Neutrophil (primary cell): ENCODE results near the gene SNX11.
A peak's percentile ranks its signal among the peaks of the same experiment; 100 is the strongest.

Experiments used
- H3K27ac ChIP-seq: fragments of 200-600 bp; sonication (generic); 2 replicates; pipeline ENCODE4 v1.5.1; 2016; ENCODE audit warnings: mild to moderate bottlenecking, moderate library complexity
- H3K27me3 ChIP-seq: fragments of 200-600 bp; sonication (generic); 2 replicates; pipeline ENCODE4 v1.6.0; 2016; ENCODE audit warnings: mild to moderate bottlenecking
- H3K36me3 ChIP-seq: fragments of 200-600 bp; sonication (generic); 2 replicates; pipeline ENCODE4 v1.5.1; 2017
- H3K4me1 ChIP-seq, 2 experiments: fragments of 200-600 bp in 1 of 2; sonication (generic) in 1 of 2; 1 replicate in 1 of 2; 2 replicates in 1 of 2; pipeline versions ENCODE4 v1.5.1 to v1.6.1; 2013 to 2016; ENCODE audit warnings: low read depth in 1 of 2, low read length in 1 of 2, mild to moderate bottlenecking in 1 of 2, moderate library complexity in 1 of 2; ENCODE audit not compliant: control insufficient read depth in 1 of 2, insufficient read depth in 1 of 2
- H3K4me3 ChIP-seq, 2 experiments: fragments of 200-600 bp in 1 of 2; sonication (generic) in 1 of 2; 1 replicate in 1 of 2; 2 replicates in 1 of 2; pipeline ENCODE4 v1.5.1; 2013 to 2016; ENCODE audit warnings: low read depth in 1 of 2, low read length in 1 of 2, mild to moderate bottlenecking in 1 of 2, moderate library complexity in 1 of 2
- H3K9me3 ChIP-seq: fragments of 200-600 bp; sonication (generic); 2 replicates; pipeline ENCODE4 v1.5.1; 2016
- TF ChIP-seq, protein P1 (sequence below): fragments of 200-600 bp; sonication (generic); IDR thresholded peaks from 2 replicates; pipeline ENCODE4 v1.5.1; 2016; ENCODE audit warnings: antibody characterized with exemption

The SNX11 gene

DNA sequence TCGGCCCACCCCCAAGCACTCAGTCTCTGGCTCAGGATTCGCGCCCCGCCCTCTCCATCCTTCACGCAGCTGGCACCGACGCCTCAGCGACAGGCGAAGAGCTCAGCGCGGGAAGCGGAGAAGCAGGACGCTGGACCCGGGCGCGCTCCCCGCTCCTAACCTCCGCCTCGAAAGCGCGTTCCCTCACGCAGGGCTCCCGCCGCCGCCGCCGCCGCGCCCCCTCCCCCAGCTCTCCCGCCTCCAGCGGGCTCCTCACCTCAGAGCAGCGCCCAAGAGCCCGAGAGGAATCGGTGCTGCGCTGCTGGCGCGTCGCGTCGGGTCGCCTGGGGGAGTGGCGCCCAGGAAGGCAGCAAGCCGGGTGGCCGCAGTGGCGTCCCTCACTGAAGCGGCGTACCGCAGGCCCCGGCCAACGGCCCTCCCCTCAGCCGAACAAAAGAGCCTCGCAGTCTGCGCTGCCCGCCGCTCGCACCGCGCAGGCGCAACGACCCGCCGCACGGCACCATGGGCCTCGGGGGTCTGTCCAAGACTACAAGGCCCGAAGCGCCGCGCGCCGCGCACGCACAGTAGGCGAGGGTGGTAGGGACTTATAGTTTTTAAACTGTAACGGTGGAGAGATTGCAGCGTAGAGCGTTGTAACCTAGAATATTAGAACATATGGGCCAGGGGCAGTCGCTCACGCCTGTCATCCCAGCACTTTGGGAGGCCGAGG is 6.4 kb upstream of the SNX11 start, which contains the start of gene CBX1:
TSS of gene CBX1 (minus strand) at position 467 of the 709 bp plus-strand sequence. CDS start 24,474 bp downstream, outside the sequence.
- Histone ChIP-seq H3K36me3 (no peaks in the 10 kb centered on the region), H3K4me3 (peak within 1 kb of the TSS; percentile 83 to 87), H3K27ac (peak within 1 kb of the TSS; percentile 86), H3K27me3 (no peaks in the 10 kb centered on the region), H3K4me1 (peaks cover 57 to 58% of the 10 kb centered on the region in 2 experiments), H3K9me3 (no peaks in the 10 kb centered on the region)
- TF ChIP-seq, protein P1, sequence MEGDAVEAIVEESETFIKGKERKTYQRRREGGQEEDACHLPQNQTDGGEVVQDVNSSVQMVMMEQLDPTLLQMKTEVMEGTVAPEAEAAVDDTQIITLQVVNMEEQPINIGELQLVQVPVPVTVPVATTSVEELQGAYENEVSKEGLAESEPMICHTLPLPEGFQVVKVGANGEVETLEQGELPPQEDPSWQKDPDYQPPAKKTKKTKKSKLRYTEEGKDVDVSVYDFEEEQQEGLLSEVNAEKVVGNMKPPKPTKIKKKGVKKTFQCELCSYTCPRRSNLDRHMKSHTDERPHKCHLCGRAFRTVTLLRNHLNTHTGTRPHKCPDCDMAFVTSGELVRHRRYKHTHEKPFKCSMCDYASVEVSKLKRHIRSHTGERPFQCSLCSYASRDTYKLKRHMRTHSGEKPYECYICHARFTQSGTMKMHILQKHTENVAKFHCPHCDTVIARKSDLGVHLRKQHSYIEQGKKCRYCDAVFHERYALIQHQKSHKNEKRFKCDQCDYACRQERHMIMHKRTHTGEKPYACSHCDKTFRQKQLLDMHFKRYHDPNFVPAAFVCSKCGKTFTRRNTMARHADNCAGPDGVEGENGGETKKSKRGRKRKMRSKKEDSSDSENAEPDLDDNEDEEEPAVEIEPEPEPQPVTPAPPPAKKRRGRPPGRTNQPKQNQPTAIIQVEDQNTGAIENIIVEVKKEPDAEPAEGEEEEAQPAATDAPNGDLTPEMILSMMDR, result peak; percentile 9

DNA sequence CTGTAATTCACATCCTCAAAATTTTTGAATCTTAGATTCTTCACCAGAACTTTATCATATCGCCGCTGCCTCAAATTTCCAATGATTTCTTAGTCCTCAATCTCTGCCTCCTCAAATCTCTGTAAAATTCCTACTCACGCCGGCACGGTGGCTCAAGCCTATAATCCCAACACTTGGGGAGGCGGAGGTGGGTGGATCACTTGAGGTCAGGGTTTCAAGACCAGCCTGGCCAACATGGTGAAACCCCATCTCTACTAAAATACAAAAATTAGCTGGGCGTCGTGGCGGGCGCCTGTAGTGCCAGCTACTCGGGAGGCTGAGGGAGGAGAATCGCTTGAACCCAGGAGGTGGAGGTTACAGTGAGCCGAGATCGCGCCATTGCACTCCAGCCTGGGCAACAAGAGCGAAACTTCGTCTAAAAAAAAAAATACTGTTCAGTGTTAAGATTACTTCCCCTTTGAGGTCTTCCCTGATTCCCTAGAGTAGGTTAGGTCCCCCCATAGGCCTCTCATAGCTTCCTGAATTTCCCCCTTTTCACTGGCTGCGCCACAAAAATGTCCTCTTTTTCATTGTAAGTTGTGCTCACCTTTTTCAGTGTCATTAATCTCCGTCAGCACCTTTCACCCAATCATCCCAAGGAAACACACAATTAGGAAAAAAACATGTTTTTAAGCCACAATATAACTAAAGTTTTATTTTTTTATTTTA is 5.4 kb upstream of the SNX11 start:
- no peaks in the 10 kb centered on the region for H3K27me3 ChIP-seq
- H3K27ac ChIP-seq, result peak overlapping the region; percentile 86
- TF ChIP-seq, protein P1, result no peak
- H3K4me1 ChIP-seq, result peaks cover 67 to 68% of the 10 kb centered on the region in 2 experiments
- H3K4me3 ChIP-seq, result peak overlapping the region; percentile 83 to 87
- H3K36me3 ChIP-seq, result no peaks in the 10 kb centered on the region
- no peaks in the 10 kb centered on the region for H3K9me3 ChIP-seq

DNA sequence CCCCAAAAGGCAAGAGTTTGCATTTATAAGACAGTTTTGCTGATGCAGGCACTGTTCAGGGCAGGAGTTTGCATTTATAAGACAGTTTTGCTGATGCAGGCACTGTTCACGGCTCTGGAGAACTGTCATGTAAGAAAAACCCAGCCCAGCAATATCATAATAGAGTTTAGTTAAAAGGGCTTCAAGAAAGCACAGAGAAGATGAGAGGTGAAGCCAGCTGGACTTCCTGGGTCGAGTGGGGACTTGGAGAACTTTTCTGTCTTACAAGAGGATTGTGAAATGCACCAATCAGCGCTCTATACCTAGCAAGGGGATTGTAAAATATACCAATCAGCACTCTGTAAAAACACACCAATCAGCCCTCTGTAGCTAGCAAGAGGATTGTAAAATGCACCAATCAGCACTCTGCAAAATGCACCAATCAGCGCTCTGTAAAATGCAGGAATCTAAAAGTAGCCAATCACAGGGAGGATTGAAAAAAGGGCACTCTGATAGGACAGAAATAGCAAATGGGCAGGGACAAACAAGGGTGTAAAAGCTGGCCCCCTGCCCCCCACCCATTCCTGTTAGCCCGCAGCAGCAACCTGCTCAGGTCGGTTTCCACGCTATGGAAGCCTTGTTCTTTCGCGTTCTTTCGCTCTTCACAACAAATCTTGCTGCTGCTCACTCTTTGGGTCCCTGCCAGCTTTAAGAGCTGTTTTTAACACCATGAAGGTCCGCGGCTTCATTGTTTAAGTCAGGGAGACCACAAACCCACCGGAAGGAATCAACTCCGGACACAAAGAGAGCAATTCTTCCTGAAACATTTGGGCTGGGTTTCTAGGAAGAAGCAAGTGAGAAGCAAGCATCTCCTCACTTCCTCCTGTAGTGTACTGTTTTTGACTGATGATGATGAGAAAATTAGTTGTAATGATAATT is 4.5 kb upstream of the SNX11 start:
- Histone ChIP-seq H3K27me3 (no peaks in the 10 kb centered on the region), H3K27ac (peak overlapping the region; percentile 86), H3K36me3 (no peaks in the 10 kb centered on the region), H3K4me3 (peak overlapping the region; percentile 12 to 25), H3K9me3 (no peaks in the 10 kb centered on the region), H3K4me1 (peaks cover 68 to 70% of the 10 kb centered on the region in 2 experiments)
- TF ChIP-seq, protein P1, result no peak

DNA sequence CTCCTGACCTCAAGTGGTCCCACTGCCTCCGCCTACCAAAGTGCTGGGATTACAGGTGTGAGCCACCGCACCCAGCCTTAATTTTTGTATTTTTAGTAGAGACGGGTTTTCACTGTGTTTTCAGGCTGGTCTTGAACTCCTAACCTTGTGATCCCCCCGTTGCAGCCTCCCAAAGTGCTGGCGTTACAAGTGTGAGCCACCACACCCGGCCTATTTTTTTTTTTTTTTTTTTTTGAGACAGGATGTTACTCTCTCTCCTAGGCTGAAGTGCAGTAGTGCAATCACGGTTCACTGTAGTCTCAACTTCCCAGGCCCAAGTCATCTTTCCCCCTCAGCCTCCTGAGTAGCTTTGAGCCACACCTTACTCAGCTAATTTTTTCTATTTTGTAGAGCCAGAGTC is 3.1 kb upstream of the SNX11 start:
- TF ChIP-seq, protein P1, result no peak
- H3K9me3 ChIP-seq, result no peaks in the 10 kb centered on the region
- no peak overlapping the region for H3K4me3 ChIP-seq
- H3K27ac ChIP-seq, result peak overlapping the region; percentile 86
- peaks cover 80 to 84% of the 10 kb centered on the region in 2 experiments for H3K4me1 ChIP-seq
- no peaks in the 10 kb centered on the region for H3K36me3 ChIP-seq
- no peaks in the 10 kb centered on the region for H3K27me3 ChIP-seq

DNA sequence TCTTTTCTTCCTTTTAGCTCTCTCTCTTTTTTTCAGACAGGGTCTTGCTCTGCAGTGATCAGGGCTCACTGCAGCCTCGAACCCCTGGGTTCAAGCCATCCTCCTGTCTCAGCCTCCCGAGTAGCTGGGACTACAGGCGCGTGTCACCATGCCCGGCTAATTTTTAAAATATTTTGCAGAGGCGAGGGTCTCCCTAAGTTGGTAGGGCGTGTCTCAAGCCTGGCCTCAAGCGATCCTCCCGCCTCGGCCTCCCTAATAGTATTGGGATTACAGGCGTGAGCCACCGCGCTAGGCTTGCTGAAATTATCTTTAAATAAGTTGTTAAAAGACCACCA is 797 bp upstream of the SNX11 start:
- H3K27ac ChIP-seq, result peak overlapping the region; percentile 96
- H3K9me3 ChIP-seq, result no peaks in the 10 kb centered on the region
- H3K4me3 ChIP-seq, result peak overlapping the region; percentile 78 to 96
- H3K27me3 ChIP-seq, result no peaks in the 10 kb centered on the region
- peaks cover 85 to 91% of the 10 kb centered on the region in 2 experiments for H3K4me1 ChIP-seq
- TF ChIP-seq, protein P1, result no peak
- no peaks in the 10 kb centered on the region for H3K36me3 ChIP-seq
